ENCODE results near the gene HMSD.
"Not testable (repeated sequence)": the region's sequence is repeated elsewhere in the genome, so short reads cannot be mapped to it uniquely, and the experiment has no call there.

Gene HMSD

DNA sequence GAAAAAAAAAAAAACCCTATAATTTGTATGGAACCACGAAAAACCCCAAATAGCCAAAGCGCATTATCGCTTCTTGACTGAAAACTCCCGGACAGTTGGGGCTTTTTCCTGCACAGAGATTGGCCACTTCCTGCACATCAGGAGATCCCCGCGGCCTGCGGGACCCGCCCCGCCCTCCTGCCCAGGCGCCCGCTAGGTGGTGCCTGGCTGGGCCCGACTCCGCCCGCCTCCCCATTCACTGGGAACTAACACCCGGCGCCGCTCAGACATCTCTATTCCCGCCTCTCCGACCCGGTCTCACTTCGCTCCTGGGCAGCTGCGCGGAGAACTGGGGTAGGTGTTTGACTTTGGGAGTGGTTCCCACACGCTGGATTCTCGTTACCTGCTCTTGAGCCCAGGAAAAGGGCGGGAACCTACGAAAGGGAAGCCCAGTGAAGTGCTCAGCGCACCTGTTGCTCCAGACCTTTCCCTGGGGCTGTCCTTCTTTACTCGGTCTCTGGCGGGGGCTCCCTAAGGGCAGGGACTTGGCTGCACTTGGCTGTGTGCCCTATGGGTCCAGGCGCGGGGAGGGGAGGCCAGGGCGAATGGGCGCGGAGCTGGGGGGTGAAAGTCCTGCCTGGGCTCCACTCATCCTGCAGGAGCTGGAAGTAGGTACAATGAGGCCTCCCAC, at the start of gene HMSD:
Gene HMSD (plus strand): TSS at position 234 of the 670 bp plus-strand sequence. CDS start 4,155 bp downstream, outside the sequence.
- no peak for DNase-seq (ENCODE audit: low read depth)

GRCh38 chr18:63903851-63904570, 45.1 kb upstream of the HMSD start:
- no peak for DNase-seq (ENCODE audit: low read depth)

DNA sequence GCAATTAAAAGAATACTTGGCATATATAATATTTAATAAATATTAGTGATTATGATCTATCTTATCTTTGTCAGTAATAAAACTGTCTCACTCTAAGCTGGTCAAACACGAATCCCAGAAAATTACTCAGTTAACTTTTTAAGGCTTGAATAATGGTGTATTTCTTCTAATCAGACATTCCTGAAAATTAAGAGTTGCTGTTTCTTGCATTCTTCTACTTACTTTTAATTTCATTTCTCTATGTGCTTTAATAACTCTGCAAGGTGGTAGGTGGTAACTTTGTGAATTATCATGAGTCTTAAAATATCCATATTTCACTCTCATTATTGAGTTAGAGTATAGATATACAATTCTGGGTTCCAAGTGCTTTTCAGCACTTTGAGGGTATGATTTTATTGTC, 44.4 kb upstream of the HMSD start:
- no peak for DNase-seq (ENCODE audit: low read depth)

DNA sequence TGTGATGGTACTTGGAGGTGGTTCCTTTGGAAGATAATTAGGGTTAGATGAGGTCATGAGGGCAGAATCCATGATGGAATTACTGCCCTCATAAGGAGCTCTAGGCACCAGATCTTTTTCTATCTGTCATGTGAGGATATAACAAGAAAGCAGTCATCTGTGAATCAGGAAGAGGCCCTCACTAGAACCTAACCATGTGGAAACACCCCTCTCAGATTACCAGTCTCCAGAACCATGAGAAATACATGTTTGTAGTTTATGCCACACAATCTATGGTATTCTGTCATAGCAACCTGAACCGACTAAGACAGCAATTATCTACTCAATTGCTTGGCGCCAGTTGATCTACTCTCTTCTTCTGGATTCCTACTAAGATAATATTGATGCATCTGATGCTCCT, 43.7 kb upstream of the HMSD start:
- DNase-seq (ENCODE audit: low read depth) = no peak

DNA sequence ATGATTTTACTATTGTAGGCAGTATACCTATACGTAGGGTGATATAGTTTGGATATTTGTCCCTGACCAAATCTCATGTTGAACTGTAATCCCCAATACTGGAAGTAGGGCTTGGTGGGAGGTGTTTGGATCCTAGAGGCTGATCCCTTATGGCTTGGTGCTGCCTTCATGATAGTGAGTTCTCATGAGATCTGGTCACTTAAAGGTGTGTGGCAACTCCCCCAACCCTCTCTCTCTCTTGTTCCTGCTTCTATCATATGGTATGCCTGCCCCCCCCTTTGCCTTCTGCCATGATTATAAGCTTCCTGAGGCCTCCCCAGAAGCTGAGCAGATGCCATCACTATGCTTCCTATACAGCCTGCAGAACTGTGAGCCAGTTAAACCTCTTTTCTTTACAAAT, 43.0 kb upstream of the HMSD start:
- no peak for DNase-seq (ENCODE audit: low read depth)

DNA sequence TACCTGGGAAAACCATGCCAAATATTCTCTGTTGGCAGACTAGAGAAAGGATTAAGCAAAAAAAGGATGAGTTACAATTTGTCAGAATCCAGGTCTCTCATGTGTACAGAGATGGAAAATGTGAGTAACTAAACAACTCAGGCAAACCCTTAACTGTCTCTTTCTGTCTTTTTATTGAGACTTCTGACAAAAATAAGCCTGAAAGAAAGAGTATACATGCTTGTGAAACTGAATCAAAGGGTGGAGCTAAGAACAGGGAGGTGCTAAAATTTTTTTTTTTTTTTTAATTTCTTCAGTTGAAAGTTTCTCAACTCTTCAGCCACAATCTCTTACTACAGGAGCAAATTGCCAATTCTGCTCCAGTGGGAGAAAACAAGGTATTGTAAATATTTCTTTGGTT, 41.4 kb upstream of the HMSD start, which contains the start of gene SERPINB10:
Gene SERPINB10 (plus strand): TSS at position 295 of the 400 bp plus-strand sequence. CDS start 7,553 bp downstream, outside the sequence.
- DNase-seq (ENCODE audit: low read depth) = no peak

GRCh38 chr18:63908858-63909257, 40.2 kb upstream of the HMSD start:
- DNase-seq (ENCODE audit: low read depth) = no peak

DNA sequence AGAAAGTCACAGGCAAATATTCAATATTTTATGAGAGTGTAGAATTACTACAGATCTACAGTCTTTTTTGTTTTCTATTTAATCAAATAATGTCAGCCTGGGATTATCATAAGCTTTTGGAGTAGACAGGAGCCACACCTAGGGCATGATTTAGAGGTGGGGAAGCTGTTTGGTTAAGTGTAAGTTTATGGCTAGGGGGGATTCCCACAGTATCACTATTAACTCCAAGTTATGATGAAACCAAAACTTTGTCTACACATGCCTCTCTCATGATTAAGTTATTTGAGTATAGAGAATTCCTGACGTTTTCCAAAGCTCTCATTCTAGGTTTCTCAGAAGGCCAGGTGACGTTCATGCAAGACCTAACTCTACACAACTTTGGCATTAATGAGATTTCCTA, 39.2 kb upstream of the HMSD start:
- no peak for DNase-seq (ENCODE audit: low read depth)

DNA sequence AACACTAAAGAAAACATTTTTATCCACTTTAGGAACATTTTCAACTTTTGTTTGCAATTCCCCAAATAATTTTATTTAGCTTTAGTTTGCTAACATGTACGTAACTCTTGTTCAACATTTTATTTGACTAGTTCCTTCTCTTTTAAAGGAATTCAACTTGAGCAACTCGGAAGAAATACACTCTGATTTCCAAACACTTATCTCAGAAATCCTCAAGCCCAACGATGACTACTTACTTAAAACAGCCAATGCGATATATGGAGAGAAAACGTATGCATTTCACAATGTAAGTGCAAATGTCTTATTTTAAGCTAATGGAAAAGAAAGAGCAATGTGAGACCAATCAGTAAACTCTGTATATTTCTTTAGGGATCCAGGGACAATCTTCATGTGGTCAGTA, 31.3 kb upstream of the HMSD start:
- DNase-seq (ENCODE audit: low read depth) = no peak

DNA sequence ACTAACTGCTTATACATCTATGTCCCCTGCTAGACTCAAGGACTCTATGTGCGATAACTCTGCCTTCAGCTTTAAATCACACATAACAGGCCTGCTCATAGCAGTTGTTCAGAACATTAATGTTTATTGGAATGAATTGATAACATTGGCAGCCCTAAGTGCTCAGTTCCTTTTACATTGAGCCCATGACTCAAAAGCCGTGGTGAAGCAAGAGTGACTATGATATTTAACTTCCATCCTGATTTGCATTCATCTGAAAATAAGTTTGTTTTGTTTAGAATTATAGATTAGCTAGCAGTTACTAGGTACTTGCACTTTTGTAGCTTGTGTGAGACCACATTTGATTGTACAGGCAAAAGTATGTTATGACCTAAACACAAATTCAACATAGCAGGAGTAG, 27.1 kb upstream of the HMSD start:
- no peak for DNase-seq (ENCODE audit: low read depth)

DNA sequence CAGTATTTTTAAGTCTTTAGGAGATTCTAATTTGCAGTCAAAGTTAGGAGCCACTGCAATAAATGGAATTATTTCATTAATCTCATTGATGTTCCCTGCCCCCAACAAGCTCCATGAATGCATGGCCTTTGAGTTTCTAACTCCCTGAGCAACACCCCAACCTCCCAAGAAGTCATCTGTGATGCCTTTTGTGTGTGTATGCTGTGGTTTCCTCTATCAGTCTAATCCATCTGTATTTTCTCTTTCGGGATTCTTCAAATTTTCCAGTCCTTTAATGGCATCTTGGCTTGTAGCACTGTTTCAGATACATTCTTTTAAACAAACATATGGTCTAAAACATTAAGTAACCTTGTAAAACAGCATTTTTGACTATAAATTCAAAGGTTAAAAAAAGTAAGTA, 24.6 kb upstream of the HMSD start:
- DNase-seq (ENCODE audit: low read depth) = no peak

GRCh38 chr18:63928331-63928730, 20.8 kb upstream of the HMSD start:
- DNase-seq (ENCODE audit: low read depth) = no peak

DNA sequence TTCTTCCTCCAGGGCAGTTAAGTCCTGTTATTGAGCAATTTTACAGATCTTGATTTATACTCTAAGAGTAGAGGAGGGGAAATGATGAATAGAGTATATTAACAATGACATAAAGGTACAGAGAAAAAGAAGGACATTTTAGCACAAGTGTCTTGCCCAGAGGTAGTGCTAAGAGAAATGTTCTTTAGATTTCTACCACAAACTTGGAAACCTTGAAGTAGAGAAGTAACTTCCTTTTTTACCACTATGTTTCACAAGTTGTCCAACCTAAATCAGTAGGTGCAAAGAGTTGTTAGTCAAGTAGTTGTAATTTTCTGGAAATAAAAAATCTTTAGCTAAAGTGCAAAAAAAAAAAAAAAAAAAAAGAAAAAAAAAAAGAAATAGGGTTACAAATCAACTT, 19.7 kb upstream of the HMSD start:
- DNase-seq (ENCODE audit: low read depth) = not testable (repeated sequence)

- no peak for DNase-seq (ENCODE audit: low read depth)
Observed at GRCh38 chr18:63930773-63931354, 18.2 kb upstream of the HMSD start.

GRCh38 chr18:63936156-63936931, 12.8 kb upstream of the HMSD start:
- peak; percentile 20 for DNase-seq (ENCODE audit: low read depth)

GRCh38 chr18:63936932-63937393, 12.1 kb upstream of the HMSD start:
- no peak for DNase-seq (ENCODE audit: low read depth)

- DNase-seq (ENCODE audit: low read depth) = no peak
Observed at GRCh38 chr18:63940008-63940407, 9.1 kb upstream of the HMSD start.

GRCh38 chr18:63940543-63941050, 8.5 kb upstream of the HMSD start:
- not testable (repeated sequence) for DNase-seq (ENCODE audit: low read depth)

- no peak for DNase-seq (ENCODE audit: low read depth)
Observed at GRCh38 chr18:63947051-63947790, 1.9 kb upstream of the HMSD start.

- DNase-seq (ENCODE audit: low read depth) = no peak
Observed at GRCh38 chr18:63951302-63951705, 2.2 kb downstream of the HMSD start.

- no peak for DNase-seq (ENCODE audit: low read depth)
Observed at GRCh38 chr18:63953811-63954210, 4.7 kb downstream of the HMSD start.
